Measurements from ENCODE around the gene PNN.
"Not testable (repeated sequence)": the region's sequence is repeated elsewhere in the genome, so short reads cannot be mapped to it uniquely, and the experiment has no call there.

The PNN gene

GRCh38 chr14:39174560-39175444 lies at the start of gene PNN:
TSS of gene PNN (plus strand) at chr14:39175254. CDS start at chr14:39175280, 26 bp downstream.
- DNase-seq = peak; percentile 95

GRCh38 chr14:39137835-39138234 lies 37.2 kb upstream of the PNN start:
- not testable (repeated sequence) for DNase-seq

GRCh38 chr14:39138440-39138839 lies 36.6 kb upstream of the PNN start:
- DNase-seq = no peak

- no peak for DNase-seq
These were observed 34.9 kb upstream of the PNN start for GRCh38 chr14:39140170-39140569.

- not testable (repeated sequence) for DNase-seq
These were observed 33.4 kb upstream of the PNN start for GRCh38 chr14:39141623-39142022.

GRCh38 chr14:39143226-39143625 lies 31.8 kb upstream of the PNN start:
- DNase-seq = not testable (repeated sequence)

- DNase-seq = no peak
These were observed 29.6 kb upstream of the PNN start for GRCh38 chr14:39145266-39145966.

- no peak for DNase-seq
These were observed 20.4 kb upstream of the PNN start for GRCh38 chr14:39154594-39155189.

GRCh38 chr14:39157491-39157890 lies 17.6 kb upstream of the PNN start:
- DNase-seq = no peak

GRCh38 chr14:39158222-39158858 lies 16.7 kb upstream of the PNN start:
- no peak for DNase-seq

GRCh38 chr14:39160494-39160893 lies 14.6 kb upstream of the PNN start:
- no peak for DNase-seq

- DNase-seq = not testable (repeated sequence)
These were observed 7.2 kb upstream of the PNN start for GRCh38 chr14:39167797-39168320.

- no peak for DNase-seq
These were observed 6.5 kb upstream of the PNN start for GRCh38 chr14:39168591-39168990.

- DNase-seq = no peak
These were observed 5.5 kb upstream of the PNN start for GRCh38 chr14:39169541-39169900.

- DNase-seq = no peak
These were observed 1.9 kb upstream of the PNN start for GRCh38 chr14:39173198-39173597.

GRCh38 chr14:39175445-39176262 lies 600 bp downstream of the PNN start:
- no peak for DNase-seq

GRCh38 chr14:39176263-39177167 lies 1.5 kb downstream of the PNN start:
- DNase-seq = no peak

- no peak for DNase-seq
These were observed 2.1 kb downstream of the PNN start for GRCh38 chr14:39177168-39177545.

GRCh38 chr14:39179042-39179441 lies 4.0 kb downstream of the PNN start:
- DNase-seq = no peak

GRCh38 chr14:39180553-39180952 lies 5.5 kb downstream of the PNN start:
- no peak for DNase-seq

Data from CD4-positive, alpha-beta T cell treated with Interleukin-6 for 4 hours (primary cell).